ENCODE results near the gene PTK6.

DNA sequence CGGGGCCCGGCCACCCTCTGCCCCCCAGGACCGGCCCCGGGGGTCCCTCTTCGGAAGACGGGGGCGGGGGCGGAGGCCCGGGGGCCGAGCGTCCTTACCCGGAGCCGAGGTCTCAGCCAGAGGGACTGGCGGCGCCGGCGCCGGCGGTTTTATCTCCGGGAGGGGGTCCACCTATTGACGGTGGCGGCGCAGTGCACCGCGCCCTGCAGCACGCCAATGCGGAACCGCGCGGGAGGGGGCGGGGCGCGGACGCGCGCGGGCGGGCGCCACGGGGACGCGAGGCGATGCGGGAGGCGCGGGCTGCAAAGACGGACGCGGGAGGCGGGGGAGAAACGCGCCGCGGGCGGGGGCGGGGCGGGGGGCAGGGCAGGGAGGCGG is 38.2 kb downstream of the PTK6 start, which contains the start of gene EEF1A2:
- TF ChIP-seq, protein P1, sequence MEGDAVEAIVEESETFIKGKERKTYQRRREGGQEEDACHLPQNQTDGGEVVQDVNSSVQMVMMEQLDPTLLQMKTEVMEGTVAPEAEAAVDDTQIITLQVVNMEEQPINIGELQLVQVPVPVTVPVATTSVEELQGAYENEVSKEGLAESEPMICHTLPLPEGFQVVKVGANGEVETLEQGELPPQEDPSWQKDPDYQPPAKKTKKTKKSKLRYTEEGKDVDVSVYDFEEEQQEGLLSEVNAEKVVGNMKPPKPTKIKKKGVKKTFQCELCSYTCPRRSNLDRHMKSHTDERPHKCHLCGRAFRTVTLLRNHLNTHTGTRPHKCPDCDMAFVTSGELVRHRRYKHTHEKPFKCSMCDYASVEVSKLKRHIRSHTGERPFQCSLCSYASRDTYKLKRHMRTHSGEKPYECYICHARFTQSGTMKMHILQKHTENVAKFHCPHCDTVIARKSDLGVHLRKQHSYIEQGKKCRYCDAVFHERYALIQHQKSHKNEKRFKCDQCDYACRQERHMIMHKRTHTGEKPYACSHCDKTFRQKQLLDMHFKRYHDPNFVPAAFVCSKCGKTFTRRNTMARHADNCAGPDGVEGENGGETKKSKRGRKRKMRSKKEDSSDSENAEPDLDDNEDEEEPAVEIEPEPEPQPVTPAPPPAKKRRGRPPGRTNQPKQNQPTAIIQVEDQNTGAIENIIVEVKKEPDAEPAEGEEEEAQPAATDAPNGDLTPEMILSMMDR (IDR thresholded peaks at IDR 0.05; ENCODE audit: low read length), result peak; percentile 17; the same call in 1 of the 2 replicates
- TF ChIP-seq EZH2 (IDR thresholded peaks at IDR 0.05; ENCODE audit: borderline replicate concordance, low read length), result no peak
